ENCODE data around the gene ATP13A2. TPM values are rescaled to one million over a fixed set of nuclear protein-coding genes. Genes with fewer than 3 reads are reported as not detected.
"Not testable (repeated sequence)": the region's sequence is repeated elsewhere in the genome, so short reads cannot be mapped to it uniquely, and the experiment has no call there.

The ATP13A2 gene
- polyA plus RNA-seq, 12 donors = 11.8 to 36.6 (median 17.3) TPM; not detected in 1

DNA sequence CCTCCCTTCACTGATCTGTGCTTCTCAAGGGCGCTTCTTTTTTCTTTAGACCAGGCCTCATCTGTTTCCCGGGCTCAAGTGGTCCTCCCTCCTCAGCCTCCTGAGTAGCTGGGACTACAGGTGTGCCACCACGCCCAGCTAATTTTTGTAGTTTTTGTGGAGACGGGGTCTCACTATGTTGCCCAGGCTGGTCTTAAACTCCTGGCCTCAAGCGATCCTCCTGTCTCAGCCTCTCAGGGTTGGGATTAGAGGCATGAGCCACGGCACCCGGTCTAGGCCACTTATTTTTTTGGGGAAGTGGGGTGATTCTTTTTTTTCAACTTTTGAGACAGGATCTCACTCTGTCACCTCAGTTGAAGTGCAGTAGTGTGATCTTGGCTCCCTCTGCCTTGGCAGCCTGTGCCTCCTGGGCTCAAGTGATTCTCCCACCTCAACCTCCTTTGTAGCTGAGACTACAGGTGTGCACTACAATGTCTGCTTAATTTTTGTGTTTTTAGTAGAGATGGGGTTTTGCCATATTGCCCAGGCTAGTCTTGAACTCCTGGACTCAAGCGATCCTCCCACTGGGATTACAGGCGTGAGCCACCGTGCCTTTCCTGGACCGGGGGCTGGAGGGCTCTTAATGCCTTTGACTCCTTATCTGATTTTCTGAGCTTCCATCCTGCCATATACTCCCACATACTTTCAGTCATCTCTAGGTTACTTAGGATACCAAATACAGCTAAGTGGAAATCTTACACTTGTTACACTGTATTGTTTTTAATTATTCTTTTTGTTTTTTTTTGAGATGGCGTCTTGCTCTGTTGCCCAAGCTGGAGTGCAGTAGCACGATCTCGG lies 50.2 kb downstream of the ATP13A2 start:
- no peak for DNase-seq

- DNase-seq = peak; percentile 73
Measured at GRCh38 chr1:16960560-16961296, 51.0 kb downstream of the ATP13A2 start.

GRCh38 chr1:16958475-16958874 lies 53.3 kb downstream of the ATP13A2 start:
- DNase-seq = no peak

DNA sequence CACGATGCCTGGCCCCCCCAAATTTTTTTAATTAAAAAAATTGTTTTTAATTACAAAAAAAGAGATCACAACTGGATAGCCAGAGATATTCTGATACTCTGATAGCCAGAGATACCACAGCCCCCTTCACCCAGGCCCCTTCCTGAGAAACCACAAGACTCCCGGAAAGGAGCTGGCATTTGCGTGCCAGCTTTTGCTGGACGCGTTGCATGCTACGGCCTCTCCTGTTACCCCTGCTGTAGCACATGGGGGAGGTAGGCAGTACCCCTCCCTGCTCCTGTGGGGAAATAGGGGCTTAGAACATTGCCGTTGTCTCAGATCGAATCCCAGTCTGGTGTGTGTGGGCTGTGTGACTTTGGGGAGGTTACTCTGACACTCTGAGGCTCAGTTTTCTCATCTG lies 54.0 kb downstream of the ATP13A2 start:
- no peak for DNase-seq

DNA sequence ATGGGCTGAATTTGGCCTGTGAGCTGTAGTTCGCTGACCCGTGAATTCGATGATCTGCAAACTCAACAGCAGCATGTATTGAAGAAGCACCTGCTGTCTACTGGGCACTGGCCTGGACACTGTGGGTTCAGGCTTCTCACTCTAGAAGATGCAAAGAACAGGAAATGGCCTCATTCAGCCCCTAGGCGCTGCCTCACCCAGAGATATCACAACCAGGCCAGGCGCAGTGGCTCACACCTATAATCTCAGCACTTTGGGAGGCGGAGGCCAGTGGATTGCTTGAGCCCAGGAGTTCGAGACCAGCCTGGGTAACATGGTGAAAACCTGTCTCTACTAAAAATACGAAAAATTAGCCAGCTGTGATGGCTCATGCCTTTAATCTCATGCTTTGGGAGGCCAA lies 55.0 kb downstream of the ATP13A2 start:
- DNase-seq = no peak

GRCh38 chr1:16955186-16955585 lies 56.5 kb downstream of the ATP13A2 start:
- no peak for DNase-seq

DNA sequence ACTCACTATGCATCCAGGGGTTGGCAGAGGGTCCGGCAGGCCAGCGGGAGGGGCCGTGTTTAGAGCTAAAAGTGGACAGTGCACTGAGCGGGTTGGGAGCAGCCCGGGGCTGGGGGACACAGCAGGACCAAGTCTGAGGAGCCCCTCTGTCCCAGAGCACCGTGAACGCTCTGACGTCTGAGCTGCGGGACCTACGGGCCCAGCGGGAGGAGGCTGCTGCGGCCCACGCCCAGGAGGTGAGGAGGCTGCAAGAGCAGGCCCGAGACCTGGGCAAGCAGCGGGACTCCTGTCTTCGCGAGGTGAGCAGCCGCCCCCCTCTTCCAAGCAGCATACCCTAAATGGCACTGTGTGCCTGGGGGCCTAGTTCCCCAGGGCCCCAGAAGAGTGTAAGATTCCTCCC lies 57.1 kb downstream of the ATP13A2 start:
- no peak for DNase-seq

DNA sequence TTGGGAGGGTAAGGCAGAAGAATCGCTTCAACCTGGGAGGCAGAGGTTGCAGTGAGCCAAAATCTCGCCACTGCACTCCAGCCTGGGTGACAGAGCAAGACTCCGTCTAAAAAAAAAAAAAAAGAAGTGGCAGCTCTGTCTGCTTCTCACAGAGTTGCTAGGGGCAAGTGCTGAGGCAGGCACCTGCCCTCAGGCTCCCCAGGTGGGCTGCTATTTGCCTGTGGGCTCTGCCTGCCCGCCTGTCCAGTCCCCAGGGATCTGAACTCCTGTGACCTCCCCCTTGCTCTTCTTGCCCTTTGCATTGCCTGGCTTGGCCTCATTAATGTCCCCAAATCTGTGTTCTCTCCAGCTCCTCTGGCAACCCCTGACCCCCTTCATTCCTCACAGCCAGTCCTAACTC lies 59.4 kb downstream of the ATP13A2 start:
- not testable (repeated sequence) for DNase-seq

DNA sequence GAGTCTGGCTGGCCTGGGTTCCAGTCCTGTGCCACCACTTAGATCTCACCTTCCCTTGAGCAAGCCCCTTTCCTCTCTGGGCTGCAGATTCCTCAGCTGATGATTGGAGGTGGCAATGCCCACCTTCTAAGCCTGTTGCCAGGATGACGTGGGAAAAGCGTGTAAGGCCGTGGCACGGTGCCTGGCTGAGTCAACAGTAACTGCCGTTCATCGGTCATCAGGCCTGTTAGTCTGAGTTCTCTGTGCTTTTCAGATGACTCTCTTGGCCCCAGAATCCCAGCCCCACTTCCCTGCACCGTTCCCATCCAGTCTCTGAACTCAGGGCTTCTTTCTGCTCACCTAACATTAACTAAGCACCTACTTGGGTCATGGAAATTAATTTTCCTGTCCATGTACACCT lies 62.7 kb downstream of the ATP13A2 start:
- not testable (repeated sequence) for DNase-seq

DNA sequence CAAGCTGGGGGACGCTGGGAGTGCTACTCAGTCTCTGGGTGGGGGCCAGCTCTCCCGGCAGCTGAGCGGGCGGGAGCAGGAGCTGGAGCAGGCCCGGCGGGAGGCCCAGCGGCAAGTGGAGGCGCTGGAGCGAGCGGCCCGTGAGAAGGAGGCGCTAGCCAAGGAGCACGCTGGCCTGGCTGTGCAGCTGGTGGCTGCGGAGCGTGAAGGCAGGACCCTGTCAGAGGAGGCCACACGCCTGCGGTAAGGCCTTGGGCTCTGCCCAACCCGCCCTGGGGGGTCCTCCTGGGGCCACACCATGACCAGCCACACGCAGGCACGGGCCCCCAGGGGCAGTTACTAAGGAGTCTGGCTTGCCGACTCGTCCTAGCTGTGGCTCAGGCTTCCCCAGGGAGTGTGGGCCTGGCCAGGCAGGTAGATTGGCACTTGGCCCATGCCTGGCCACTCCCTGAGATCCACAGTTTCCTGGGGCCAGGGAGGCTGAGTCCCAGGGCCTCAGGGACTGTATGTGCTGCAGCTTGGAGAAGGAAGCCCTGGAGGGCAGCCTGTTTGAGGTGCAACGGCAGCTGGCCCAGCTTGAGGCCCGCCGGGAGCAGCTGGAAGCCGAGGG lies 63.3 kb downstream of the ATP13A2 start:
- DNase-seq = not testable (repeated sequence)

- DNase-seq = no peak
Measured at GRCh38 chr1:16946646-16947045, 65.1 kb downstream of the ATP13A2 start.

- not testable (repeated sequence) for DNase-seq
Measured at GRCh38 chr1:16946185-16946584, 65.5 kb downstream of the ATP13A2 start.

DNA sequence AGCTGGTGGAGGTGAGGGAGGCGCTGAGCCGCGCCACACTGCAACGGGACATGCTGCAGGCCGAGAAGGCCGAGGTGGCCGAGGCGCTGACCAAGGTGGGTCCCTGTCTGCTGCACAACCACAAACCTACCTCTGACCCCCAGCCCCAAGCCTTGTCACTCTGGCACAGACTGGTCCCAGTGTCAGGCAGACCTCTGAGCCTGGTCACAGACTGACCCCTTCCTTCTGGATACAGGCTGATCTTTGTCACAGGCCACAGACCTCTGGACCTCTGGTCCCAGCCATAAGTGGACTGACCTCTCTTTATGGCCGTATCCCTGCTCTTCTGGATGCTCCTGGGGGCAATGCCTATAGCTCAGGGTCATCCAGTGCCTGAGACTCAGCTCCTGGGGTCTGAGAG lies 66.2 kb downstream of the ATP13A2 start:
- DNase-seq = not testable (repeated sequence)

DNA sequence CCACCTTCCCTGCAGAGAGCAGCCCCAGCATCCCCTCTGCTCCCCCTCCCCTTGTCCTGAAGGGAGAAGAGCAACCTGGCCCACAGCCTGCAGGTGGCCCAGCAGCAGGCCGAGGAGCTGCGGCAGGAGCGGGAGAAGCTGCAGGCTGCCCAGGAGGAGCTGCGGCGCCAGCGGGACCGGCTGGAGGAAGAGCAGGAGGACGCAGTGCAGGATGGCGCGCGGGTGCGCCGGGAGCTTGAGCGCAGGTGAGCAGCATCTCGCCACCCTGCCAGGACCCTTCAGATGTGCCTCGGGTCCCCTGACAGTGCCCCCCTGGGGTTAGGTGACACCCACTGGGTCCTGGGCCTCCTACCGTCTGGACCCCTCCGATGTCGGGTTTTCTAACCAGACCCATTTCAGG lies 67.7 kb downstream of the ATP13A2 start:
- no peak for DNase-seq

- not testable (repeated sequence) for DNase-seq
Measured at GRCh38 chr1:16939386-16940180, 72.1 kb downstream of the ATP13A2 start.

DNA sequence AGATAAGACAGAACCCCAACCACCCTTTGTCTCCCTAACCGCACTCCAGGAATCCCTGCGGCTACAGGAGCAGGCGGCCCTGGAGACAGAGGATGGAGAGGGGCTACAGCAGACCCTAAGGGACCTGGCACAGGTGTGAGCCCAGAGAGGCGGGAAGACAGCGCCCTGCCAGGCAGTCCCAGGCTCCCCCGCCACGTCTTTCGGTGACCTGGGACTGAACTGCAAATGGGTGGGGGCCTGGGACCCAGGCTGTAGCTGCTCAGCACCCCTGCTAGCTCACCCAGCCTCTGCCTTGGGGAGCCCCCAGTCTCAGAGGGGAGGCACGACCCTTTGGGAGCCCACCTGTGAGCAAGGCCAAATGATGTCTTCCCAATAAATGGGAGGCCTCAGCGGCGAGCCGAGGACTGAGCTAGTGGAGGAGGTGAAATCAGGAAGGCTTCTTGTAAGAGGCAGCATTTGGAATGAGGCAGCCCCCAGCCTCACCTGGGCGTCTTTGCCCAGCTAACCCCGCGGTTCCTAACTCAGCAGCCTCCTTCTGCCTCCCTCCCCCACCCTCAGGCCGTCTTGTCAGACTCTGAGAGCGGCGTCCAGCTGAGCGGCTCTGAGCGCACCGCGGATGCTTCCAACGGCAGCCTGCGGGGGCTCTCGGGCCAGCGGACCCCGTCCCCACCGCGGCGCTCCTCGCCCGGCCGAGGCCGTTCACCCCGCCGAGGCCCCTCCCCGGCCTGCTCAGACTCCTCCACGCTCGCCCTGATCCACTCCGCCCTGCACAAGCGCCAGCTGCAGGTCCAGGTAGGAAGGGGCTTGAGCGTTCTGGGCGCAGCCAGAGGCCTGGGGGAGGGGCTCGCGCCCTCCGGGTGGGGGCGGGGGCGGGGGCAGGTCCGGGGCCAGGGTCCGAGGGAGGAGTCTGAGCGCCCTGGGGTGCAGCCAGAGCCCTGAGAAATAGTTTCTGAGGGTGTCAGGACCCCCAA lies 73.1 kb downstream of the ATP13A2 start:
- no peak for DNase-seq

DNA sequence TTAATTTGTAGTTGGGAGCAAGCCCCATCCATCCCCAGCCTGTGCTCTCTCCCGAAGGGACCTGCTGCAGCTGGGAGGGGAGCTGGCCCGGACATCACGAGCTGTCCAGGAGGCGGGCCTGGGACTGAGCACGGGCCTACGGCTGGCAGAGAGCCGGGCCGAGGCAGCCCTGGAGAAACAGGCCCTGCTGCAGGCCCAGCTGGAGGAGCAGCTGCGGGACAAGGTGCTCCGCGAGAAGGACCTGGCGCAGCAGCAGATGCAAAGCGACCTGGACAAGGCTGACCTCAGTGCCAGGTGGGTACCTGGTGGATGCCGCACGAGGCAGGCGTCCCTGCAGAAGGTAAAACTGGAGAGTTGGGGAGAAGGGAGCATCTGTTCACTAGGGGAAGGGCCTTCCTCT lies 75.1 kb downstream of the ATP13A2 start:
- not testable (repeated sequence) for DNase-seq

Data from muscle of arm (tissue), 12 donors.